K562 (cell line): ENCODE measurements around the gene GATB. TPM values are rescaled to one million over a fixed set of nuclear protein-coding genes. Genes with fewer than 3 reads are reported as not detected.

Experiments used
- ATAC-seq: fragments of 200-7000 bp; cut with Tn5 transposase; 3 replicates; pipeline ENCODE4 v1.9.1; 2020; ENCODE audit warnings: moderate library complexity
- BruUV-seq: library from RNA; stranded (reverse); fragments of 400-500 nt; replicated peaks from 2 replicates; lab custom pipeline; 2021; lab: Mats Ljungman, UMichigan
- CTCF ChIA-PET: fragments of 300-600 bp; formaldehyde crosslinking; extraction: SDS; loops from one replicate; lab custom pipeline; 2021; ENCODE audit warnings: low intra/inter-chr PET ratio; lab: Yijun Ruan, JAX
- POLR2A ChIA-PET: fragments of 300-600, 350-650 bp; sonication (Branson Sonifier 250); formaldehyde crosslinking; extraction: SDS; loops from one replicate; lab custom pipeline; 2021; ENCODE audit warnings: antibody characterized with exemption, inconsistent platforms; lab: Yijun Ruan, JAX
- DNase-seq, 4 experiments: peaks; one replicate each; pipeline versions ENCODE4 v3.0.0 to v3.0.0-alpha.2; 2011 to 2018; ENCODE audit warnings: low spot score in 3 of 4, mixed read lengths in 3 of 4; ENCODE audit errors: extremely low read depth in 1 of 4
- FAIRE-seq: peaks from 2 replicates; lab custom pipeline; 2011; peaks lifted over from hg19 to GRCh38; lab: Jason Lieb, UNC
- H2AFZ ChIP-seq: 2 replicates; pipeline ENCODE4 v1.6.0; 2011; ENCODE audit warnings: low read depth, low read length, control low read depth, inconsistent platforms
- H3K27ac ChIP-seq: fragments of 200-600 bp; 3 replicates; pipeline ENCODE4 v1.8.0; 2011; ENCODE audit warnings: low read depth, mild to moderate bottlenecking, control low read depth, inconsistent platforms, low read length, moderate library complexity, mixed read lengths; ENCODE audit errors: extremely low read depth
- H3K27me3 ChIP-seq, 2 experiments: fragments of 300-600 bp in 1 of 2; 2 replicates in 1 of 2; 3 replicates in 1 of 2; pipeline versions ENCODE4 v1.6.0 to v1.8.0; 2011; ENCODE audit warnings: inconsistent platforms in 2 of 2, low read length in 2 of 2, mild to moderate bottlenecking in 1 of 2, mixed read lengths in 1 of 2, moderate library complexity in 1 of 2; ENCODE audit not compliant: control insufficient read depth in 2 of 2, insufficient read depth in 2 of 2
- H3K36me3 ChIP-seq: fragments of 300-600 bp; 3 replicates; pipeline ENCODE4 v1.8.0; 2011; ENCODE audit warnings: mild to moderate bottlenecking, low read length, inconsistent platforms; ENCODE audit not compliant: control insufficient read depth, insufficient read depth
- H3K4me1 ChIP-seq, 2 experiments: fragments of 200-600 bp in 1 of 2; replicated peaks in 1 of 2; 2 replicates in 1 of 2; 3 replicates in 1 of 2; pipeline versions ENCODE4 v1.5.1 to v1.8.0; 2011; ENCODE audit warnings: inconsistent platforms in 2 of 2, low read length in 2 of 2, mild to moderate bottlenecking in 1 of 2, mixed read lengths in 1 of 2, moderate library complexity in 1 of 2; ENCODE audit not compliant: control insufficient read depth in 2 of 2, insufficient read depth in 2 of 2
- H3K4me2 ChIP-seq: 2 replicates; pipeline ENCODE4 v1.6.1; 2011; ENCODE audit warnings: low read length, control low read depth, inconsistent platforms, mixed read lengths; ENCODE audit not compliant: insufficient read depth
- H3K4me3 ChIP-seq: fragments of 200-600 bp; sonication (generic), shearing (Covaris generic); 2 replicates; pipeline ENCODE4 v1.5.1; 2016; ENCODE audit warnings: control low read depth, inconsistent platforms
- H3K79me2 ChIP-seq: fragments of 200-600 bp; 3 replicates; pipeline ENCODE4 v1.8.0; 2011; ENCODE audit warnings: low read length, inconsistent platforms; ENCODE audit not compliant: control insufficient read depth, insufficient read depth
- H3K9ac ChIP-seq, 2 experiments: 2 replicates each; pipeline versions ENCODE4 v1.6.0 to v1.6.1; 2011; ENCODE audit warnings: low read depth in 2 of 2, low read length in 2 of 2, control low read depth in 1 of 2, inconsistent platforms in 1 of 2, mild to moderate bottlenecking in 1 of 2, mixed read lengths in 1 of 2; ENCODE audit not compliant: insufficient read depth in 1 of 2
- H3K9me1 ChIP-seq: one replicate; pipeline ENCODE4 v1.6.0; 2011; ENCODE audit warnings: inconsistent platforms, mild to moderate bottlenecking, low read length, moderate library complexity; ENCODE audit not compliant: control insufficient read depth, insufficient read depth
- H3K9me3 ChIP-seq: replicated peaks from 2 replicates; pipeline ENCODE4 v1.5.1; 2011; ENCODE audit warnings: low read depth, low read length, inconsistent platforms; ENCODE audit not compliant: control insufficient read depth, insufficient read depth
- H4K20me1 ChIP-seq: replicated peaks from 2 replicates; pipeline ENCODE4 v1.6.1; 2011; ENCODE audit warnings: low read length, inconsistent platforms, mixed read lengths; ENCODE audit not compliant: control insufficient read depth, insufficient read depth
- GMEB1 ChIP-seq: fragments of 250-450 bp; sonication (Bioruptor Pico); IDR thresholded peaks from 2 replicates; pipeline ENCODE4 v1.4.0; 2020; ENCODE audit warnings: mild to moderate bottlenecking
- KAT7 ChIP-seq: sonication (generic); formaldehyde crosslinking; IDR thresholded peaks from 2 replicates; pipeline ENCODE4 v1.8.0; 2022; ENCODE audit warnings: missing genetic modification reagents, mild to moderate bottlenecking, borderline replicate concordance
- MIER1 ChIP-seq: fragments of 450-650 bp; IDR thresholded peaks from 2 replicates; pipeline ENCODE4 v1.6.1; 2016; ENCODE audit warnings: antibody characterized with exemption, mild to moderate bottlenecking, low read depth
- SMARCC2 ChIP-seq: fragments of 450-650 bp; IDR thresholded peaks from 2 replicates; pipeline ENCODE4 v1.6.1; 2017; ENCODE audit warnings: antibody characterized with exemption, moderate library complexity, mild to moderate bottlenecking, low read depth
- ZFP36 ChIP-seq: fragments of 150-350 bp; IDR thresholded peaks from 2 replicates; pipeline ENCODE4 v1.6.1; 2018; ENCODE audit warnings: low read length, low read depth; ENCODE audit not compliant: partially characterized antibody
- ZNF584 ChIP-seq: fragments of 200-800 bp; sonication (Bioruptor generic); IDR thresholded peaks from 2 replicates; pipeline ENCODE4 v1.6.1; 2016; ENCODE audit warnings: low read depth, mild to moderate bottlenecking, missing genetic modification characterization, missing compliant biosample characterization
- in situ Hi-C: fragments of 300-500 bp; cut with MboI; formaldehyde crosslinking; loops from 4 replicates; pipeline ENCODE4 v1.15.0; 2018; ENCODE audit warnings: inconsistent platforms, mixed read lengths
- intact Hi-C: fragments of 100-400 bp; cut with micrococcal nuclease; formaldehyde crosslinking; loops from 2 replicates; pipeline ENCODE4 v1.14.2; 2022
- polyA plus RNA-seq, 8 experiments: library from polyadenylated mRNA; depleted of rRNA in 4 of 8; stranded (reverse) in 5 of 8; unstranded in 3 of 8; fragments of >200 nt; fragmentation: Nextera tagmentation in 2 of 8; fragmentation: Illumina TruSeq in 1 of 8; extraction: Ambion mirVana in 2 of 8; extraction: Trizol in 1 of 8; gene quantifications; 2 replicates each; pipeline versions ENCODE4 v1.2.1 to v1.2.3, GENCODE V29; 2011 to 2014; ENCODE audit warnings: inconsistent platforms in 1 of 8, missing spikeins in 1 of 8
- total RNA-seq, 7 experiments: library from RNA; depleted of rRNA in 6 of 7; stranded (reverse); fragments of >200 nt in 6 of 7; fragmentation: Illumina TruSeq in 2 of 7; extraction: Trizol in 2 of 7; gene quantifications; 2 replicates each; pipeline versions ENCODE4 v1.2.1 to v1.2.3, GENCODE V29; 2011 to 2021; ENCODE audit warnings: low replicate concordance in 1 of 7

The GATB gene
- total and polyA plus RNA-seq, 9 of the 15 experiments (the other 6 are each of a cell fraction or from before 2014, with no cell fraction given) = 15.3 to 31.8 (median 26.2) TPM

GRCh38 chr4:151792530-151792929 is 31.7 kb upstream of the GATB start (continued):
- TF ChIP-seq GMEB1 = no peak
- no peak for TF ChIP-seq ZFP36
- no peak for TF ChIP-seq MIER1

GRCh38 chr4:151788021-151788420 is 27.2 kb upstream of the GATB start:
- Histone ChIP-seq H3K4me1 (no peaks in the 10 kb centered on the region), H4K20me1 (no peaks in the 10 kb centered on the region), H2AFZ (no peak overlapping the region), H3K79me2 (no peaks in the 10 kb centered on the region), H3K27ac (no peak overlapping the region), H3K4me3 (no peak overlapping the region), H3K27me3 (peaks cover 0 to 3% of the 10 kb centered on the region in 2 experiments; a peak in 2 of 5 replicates), H3K36me3 (no peaks in the 10 kb centered on the region), H3K9ac (no peak overlapping the region), H3K9me3 (no peaks in the 10 kb centered on the region), H3K4me2 (no peak overlapping the region), H3K9me1 (no peaks in the 10 kb centered on the region)
- no peak for FAIRE-seq
- ATAC-seq = no peak
- BruUV-seq = no TSS peak
- TF ChIP-seq ZNF584 (CRISPR knock-in tag) (no peak), SMARCC2 (no peak), KAT7 (CRISPR knock-in tag) (no peak)
- intact Hi-C loops = no loop called here
- ChIA-PET POLR2A (no interaction called here), CTCF (no interaction called here)
- no peak for DNase-seq
- in situ Hi-C loops = no loop called here
